ENCODE measurements around the gene TRIM8. TPM values are rescaled to one million over a fixed set of nuclear protein-coding genes. Genes with fewer than 3 reads are reported as not detected.

Gene TRIM8
- total RNA-seq, 1 experiment from 2014 or later = 36.3 TPM

DNA sequence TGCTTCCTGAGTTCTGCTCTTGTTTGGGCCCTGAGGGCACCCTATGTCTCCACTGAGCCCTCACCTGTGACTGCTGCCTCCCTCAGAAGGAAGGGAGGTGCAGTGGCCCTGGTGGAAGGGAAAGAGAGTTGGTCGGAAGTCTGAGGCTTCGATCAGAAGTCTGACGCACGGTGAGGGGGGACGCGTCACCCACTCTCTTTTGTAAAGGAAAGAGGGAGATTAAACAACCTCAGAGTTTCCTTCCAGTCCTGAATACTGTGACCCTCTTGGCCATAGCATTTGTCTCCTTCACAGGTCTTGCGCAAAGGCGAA, 31.4 kb upstream of the TRIM8 start (continued):
- TF ChIP-seq ZBTB21 (CRISPR knock-in tag; IDR thresholded peaks at IDR 0.05; ENCODE audit: borderline replicate concordance) (no peak), FOXJ3 (CRISPR knock-in tag; IDR thresholded peaks at IDR 0.05; ENCODE audit: borderline replicate concordance) (no peak), SMAD4 (CRISPR knock-in tag; IDR thresholded peaks at IDR 0.05) (no peak), CBFB (CRISPR knock-in tag; IDR thresholded peaks at IDR 0.05; ENCODE audit: low read depth) (no peak)

DNA sequence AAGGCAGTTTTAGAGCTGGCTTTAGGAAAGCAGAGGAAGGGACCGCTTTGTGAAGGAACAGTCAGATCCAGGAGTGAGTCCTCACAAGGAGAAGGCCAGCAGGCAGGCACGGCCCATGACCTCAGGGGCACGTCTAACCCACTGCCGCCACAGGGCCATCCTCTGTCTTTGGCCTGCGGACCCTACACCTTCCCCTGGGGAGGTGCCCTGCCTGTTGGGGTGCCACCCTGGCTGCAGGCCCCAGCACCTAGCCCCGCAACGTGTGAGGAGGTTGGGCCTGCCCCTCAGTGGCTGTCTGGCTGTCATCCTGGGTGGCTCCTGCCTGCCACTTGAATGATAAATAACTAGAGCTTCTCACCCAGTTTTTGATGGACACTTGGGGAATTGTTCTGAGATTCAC, 31.0 kb upstream of the TRIM8 start:
- H3K4me1 Mint-ChIP-seq = peaks cover 8% of the 10 kb centered on the region
- no peaks in the 10 kb centered on the region for H3K27me3 Mint-ChIP-seq (ENCODE audit: low read depth)
- H3K4me3 Mint-ChIP-seq = no peak overlapping the region
- H3K36me3 Mint-ChIP-seq = no peaks in the 10 kb centered on the region; the same call in 1 of the 2 replicates
- ChIA-PET CTCF (interaction anchor here (1.1 to 4.9 kb wide), 8 partner anchors 12 to 101 kb away, joined by 3 to 41 read pairs (median 11); partner anchors contain the start of genes ARL3, SFXN2 and TRIM8), POLR2A (interaction anchor here (0.6 kb wide), 1 partner anchor 165 kb away, joined by 7 read pairs; no protein-coding TSS in a partner anchor)
- DNase-seq (ENCODE audit: low spot score) (no peak), ATAC-seq (no peak)
- no peaks in the 10 kb centered on the region for H3K9me3 Mint-ChIP-seq
- no peak overlapping the region for H3K27ac Mint-ChIP-seq
- TF ChIP-seq, protein P1, sequence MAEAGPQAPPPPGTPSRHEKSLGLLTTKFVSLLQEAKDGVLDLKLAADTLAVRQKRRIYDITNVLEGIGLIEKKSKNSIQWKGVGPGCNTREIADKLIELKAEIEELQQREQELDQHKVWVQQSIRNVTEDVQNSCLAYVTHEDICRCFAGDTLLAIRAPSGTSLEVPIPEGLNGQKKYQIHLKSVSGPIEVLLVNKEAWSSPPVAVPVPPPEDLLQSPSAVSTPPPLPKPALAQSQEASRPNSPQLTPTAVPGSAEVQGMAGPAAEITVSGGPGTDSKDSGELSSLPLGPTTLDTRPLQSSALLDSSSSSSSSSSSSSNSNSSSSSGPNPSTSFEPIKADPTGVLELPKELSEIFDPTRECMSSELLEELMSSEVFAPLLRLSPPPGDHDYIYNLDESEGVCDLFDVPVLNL (CRISPR knock-in tag; IDR thresholded peaks at IDR 0.05; ENCODE audit: borderline replicate concordance, low read depth) = no peak
- TF ChIP-seq NR1H2 (CRISPR knock-in tag; IDR thresholded peaks at IDR 0.05) (no peak), FOXK1 (CRISPR knock-in tag; IDR thresholded peaks at IDR 0.05) (no peak), FOXP4 (CRISPR knock-in tag; IDR thresholded peaks at IDR 0.05) (no peak), MXD4 (CRISPR knock-in tag; IDR thresholded peaks at IDR 0.05; ENCODE audit: borderline replicate concordance) (no peak), ZNF121 (CRISPR knock-in tag; IDR thresholded peaks at IDR 0.05) (no peak), ATF3 (CRISPR knock-in tag; conservative IDR thresholded peaks at IDR 0.05) (no peak)

GRCh38 chr10:102613785-102614184, 30.5 kb upstream of the TRIM8 start:
- ATAC-seq = no peak
- Mint-ChIP-seq H3K27me3 (ENCODE audit: low read depth) (no peaks in the 10 kb centered on the region), H3K27ac (no peak overlapping the region), H3K4me3 (no peak overlapping the region), H3K4me1 (peaks cover 8% of the 10 kb centered on the region), H3K36me3 (no peaks in the 10 kb centered on the region; the same call in 1 of the 2 replicates), H3K9me3 (no peaks in the 10 kb centered on the region)
- CTCF ChIA-PET = interaction anchor here (1.1 to 4.9 kb wide), 10 partner anchors 12 to 100 kb away, joined by 3 to 41 read pairs (median 5); partner anchors contain the start of genes ARL3, SFXN2 and TRIM8
- no peak for DNase-seq (ENCODE audit: low spot score)
- POLR2A ChIA-PET = interaction anchor here (0.6 kb wide), 1 partner anchor 165 kb away, joined by 7 read pairs; no protein-coding TSS in a partner anchor
- TF ChIP-seq IRF2 (CRISPR knock-in tag; IDR thresholded peaks at IDR 0.05; ENCODE audit: borderline replicate concordance, low read depth) = no peak
- TF ChIP-seq, protein P2, sequence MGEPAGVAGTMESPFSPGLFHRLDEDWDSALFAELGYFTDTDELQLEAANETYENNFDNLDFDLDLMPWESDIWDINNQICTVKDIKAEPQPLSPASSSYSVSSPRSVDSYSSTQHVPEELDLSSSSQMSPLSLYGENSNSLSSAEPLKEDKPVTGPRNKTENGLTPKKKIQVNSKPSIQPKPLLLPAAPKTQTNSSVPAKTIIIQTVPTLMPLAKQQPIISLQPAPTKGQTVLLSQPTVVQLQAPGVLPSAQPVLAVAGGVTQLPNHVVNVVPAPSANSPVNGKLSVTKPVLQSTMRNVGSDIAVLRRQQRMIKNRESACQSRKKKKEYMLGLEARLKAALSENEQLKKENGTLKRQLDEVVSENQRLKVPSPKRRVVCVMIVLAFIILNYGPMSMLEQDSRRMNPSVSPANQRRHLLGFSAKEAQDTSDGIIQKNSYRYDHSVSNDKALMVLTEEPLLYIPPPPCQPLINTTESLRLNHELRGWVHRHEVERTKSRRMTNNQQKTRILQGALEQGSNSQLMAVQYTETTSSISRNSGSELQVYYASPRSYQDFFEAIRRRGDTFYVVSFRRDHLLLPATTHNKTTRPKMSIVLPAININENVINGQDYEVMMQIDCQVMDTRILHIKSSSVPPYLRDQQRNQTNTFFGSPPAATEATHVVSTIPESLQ (CRISPR knock-in tag; IDR thresholded peaks at IDR 0.05) = no peak
- no peak for TF ChIP-seq SP1 (CRISPR knock-in tag; conservative IDR thresholded peaks at IDR 0.05)
- no peak for TF ChIP-seq CREB1 (CRISPR knock-in tag; IDR thresholded peaks at IDR 0.05)
- TF ChIP-seq, protein P3, sequence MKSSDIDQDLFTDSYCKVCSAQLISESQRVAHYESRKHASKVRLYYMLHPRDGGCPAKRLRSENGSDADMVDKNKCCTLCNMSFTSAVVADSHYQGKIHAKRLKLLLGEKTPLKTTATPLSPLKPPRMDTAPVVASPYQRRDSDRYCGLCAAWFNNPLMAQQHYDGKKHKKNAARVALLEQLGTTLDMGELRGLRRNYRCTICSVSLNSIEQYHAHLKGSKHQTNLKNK (CRISPR knock-in tag; IDR thresholded peaks at IDR 0.05) = no peak
- no peak for TF ChIP-seq NR1H2 (CRISPR knock-in tag; IDR thresholded peaks at IDR 0.05)
- no peak for TF ChIP-seq ZNF532 (CRISPR knock-in tag; IDR thresholded peaks at IDR 0.05; ENCODE audit: borderline replicate concordance)
- TF ChIP-seq ZNF281 (CRISPR knock-in tag; IDR thresholded peaks at IDR 0.05) = no peak
- no peak for TF ChIP-seq USF2 (CRISPR knock-in tag; IDR thresholded peaks at IDR 0.05)

All from WTC11 (cell line).